Measurements from ENCODE around the gene XAF1.
A peak's percentile ranks its signal among the peaks of the same experiment; 100 is the strongest.

DNA sequence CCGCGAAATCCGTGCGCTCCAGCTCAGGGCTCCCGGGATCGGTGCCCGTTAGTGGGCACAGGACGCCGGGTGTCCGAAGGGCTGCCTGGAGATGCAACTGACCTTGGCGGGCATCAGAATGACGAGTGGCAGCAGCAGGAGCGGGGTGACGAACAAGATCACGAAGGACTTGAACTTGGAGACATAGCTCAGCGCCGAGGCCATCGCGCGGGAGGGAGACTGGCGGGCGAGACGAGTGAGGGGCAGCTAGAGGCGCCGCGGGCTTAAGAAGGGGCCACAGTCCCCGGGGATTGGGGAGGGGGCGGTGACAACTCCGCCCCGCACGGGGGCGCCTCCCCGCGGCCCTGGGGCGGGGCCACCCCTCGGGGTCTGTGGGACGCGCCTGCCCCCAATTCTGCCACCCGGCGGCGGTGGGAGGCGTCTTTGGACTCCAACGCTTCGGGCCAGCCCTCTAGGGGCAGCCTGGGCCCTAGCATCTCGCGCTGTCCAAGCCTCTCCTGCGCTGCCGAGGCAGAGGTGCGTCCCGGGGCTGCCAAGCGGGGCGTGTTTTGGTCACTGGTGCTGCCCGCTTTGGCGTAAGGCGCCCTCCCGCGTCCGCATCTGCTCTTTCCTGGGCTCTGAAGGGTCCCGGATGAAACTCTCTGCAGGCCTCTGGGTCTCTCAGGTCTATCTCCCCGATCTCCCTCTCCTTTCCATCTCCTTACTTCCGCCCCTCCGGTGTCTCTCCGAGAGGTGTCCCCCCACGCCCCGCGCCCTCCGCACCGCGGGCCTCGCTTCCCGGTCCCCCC lies 42.5 kb upstream of the XAF1 start, which contains the start of gene SLC13A5:
- TF ChIP-seq FOXP1 (CRISPR knock-in tag; IDR thresholded peaks at IDR 0.05; ENCODE audit: borderline replicate concordance), result no peak
- no peak for TF ChIP-seq TEAD1 (CRISPR knock-in tag; IDR thresholded peaks at IDR 0.05)
- TF ChIP-seq, protein P1, sequence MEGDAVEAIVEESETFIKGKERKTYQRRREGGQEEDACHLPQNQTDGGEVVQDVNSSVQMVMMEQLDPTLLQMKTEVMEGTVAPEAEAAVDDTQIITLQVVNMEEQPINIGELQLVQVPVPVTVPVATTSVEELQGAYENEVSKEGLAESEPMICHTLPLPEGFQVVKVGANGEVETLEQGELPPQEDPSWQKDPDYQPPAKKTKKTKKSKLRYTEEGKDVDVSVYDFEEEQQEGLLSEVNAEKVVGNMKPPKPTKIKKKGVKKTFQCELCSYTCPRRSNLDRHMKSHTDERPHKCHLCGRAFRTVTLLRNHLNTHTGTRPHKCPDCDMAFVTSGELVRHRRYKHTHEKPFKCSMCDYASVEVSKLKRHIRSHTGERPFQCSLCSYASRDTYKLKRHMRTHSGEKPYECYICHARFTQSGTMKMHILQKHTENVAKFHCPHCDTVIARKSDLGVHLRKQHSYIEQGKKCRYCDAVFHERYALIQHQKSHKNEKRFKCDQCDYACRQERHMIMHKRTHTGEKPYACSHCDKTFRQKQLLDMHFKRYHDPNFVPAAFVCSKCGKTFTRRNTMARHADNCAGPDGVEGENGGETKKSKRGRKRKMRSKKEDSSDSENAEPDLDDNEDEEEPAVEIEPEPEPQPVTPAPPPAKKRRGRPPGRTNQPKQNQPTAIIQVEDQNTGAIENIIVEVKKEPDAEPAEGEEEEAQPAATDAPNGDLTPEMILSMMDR (IDR thresholded peaks at IDR 0.05), result peak; percentile 29; the same call in 1 of the 2 replicates
- TF ChIP-seq, protein P2, sequence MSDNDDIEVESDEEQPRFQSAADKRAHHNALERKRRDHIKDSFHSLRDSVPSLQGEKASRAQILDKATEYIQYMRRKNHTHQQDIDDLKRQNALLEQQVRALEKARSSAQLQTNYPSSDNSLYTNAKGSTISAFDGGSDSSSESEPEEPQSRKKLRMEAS (CRISPR knock-in tag; IDR thresholded peaks at IDR 0.05), result no peak
- no peak for TF ChIP-seq ZNF317 (CRISPR knock-in tag; IDR thresholded peaks at IDR 0.05; ENCODE audit: borderline replicate concordance, low read depth)
- no peak for TF ChIP-seq NR3C1 (CRISPR knock-in tag; conservative IDR thresholded peaks at IDR 0.05; ENCODE audit: low read depth)
- no peak for TF ChIP-seq ZNF121 (CRISPR knock-in tag; IDR thresholded peaks at IDR 0.05)
- no peak for TF ChIP-seq ZNF138 (CRISPR knock-in tag; conservative IDR thresholded peaks at IDR 0.05)
- TF ChIP-seq, protein P3, sequence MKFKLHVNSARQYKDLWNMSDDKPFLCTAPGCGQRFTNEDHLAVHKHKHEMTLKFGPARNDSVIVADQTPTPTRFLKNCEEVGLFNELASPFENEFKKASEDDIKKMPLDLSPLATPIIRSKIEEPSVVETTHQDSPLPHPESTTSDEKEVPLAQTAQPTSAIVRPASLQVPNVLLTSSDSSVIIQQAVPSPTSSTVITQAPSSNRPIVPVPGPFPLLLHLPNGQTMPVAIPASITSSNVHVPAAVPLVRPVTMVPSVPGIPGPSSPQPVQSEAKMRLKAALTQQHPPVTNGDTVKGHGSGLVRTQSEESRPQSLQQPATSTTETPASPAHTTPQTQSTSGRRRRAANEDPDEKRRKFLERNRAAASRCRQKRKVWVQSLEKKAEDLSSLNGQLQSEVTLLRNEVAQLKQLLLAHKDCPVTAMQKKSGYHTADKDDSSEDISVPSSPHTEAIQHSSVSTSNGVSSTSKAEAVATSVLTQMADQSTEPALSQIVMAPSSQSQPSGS (CRISPR knock-in tag; IDR thresholded peaks at IDR 0.05; ENCODE audit: borderline replicate concordance, low read depth), result no peak
- no peak for TF ChIP-seq CREB1 (CRISPR knock-in tag; IDR thresholded peaks at IDR 0.05)
